Measurements from ENCODE around the gene LPAR3.

GRCh38 chr1:84774669-84775534 lies 118.1 kb downstream of the LPAR3 start:
- no peak for TF ChIP-seq GLI4 (tag by site-specific recombination; IDR thresholded peaks at IDR 0.05)
- TF ChIP-seq CTCF (tag by site-specific recombination; IDR thresholded peaks at IDR 0.05) = no peak
- no peak for TF ChIP-seq ZNF561 (tag by site-specific recombination; IDR thresholded peaks at IDR 0.05; ENCODE audit: borderline replicate concordance)
- no peak for TF ChIP-seq RBAK (tag by site-specific recombination; IDR thresholded peaks at IDR 0.05)
- TF ChIP-seq ZNF274 (IDR thresholded peaks at IDR 0.05; ENCODE audit: low read length) = no peak
- no peak for TF ChIP-seq ZNF274 (tag by site-specific recombination; IDR thresholded peaks at IDR 0.05; ENCODE audit: borderline replicate concordance)
- TF ChIP-seq ZNF223 (tag by site-specific recombination; IDR thresholded peaks at IDR 0.05) = no peak
- TF ChIP-seq ZBTB8A (tag by site-specific recombination; IDR thresholded peaks at IDR 0.05) = no peak
- no peak for TF ChIP-seq KLF7 (tag by site-specific recombination; IDR thresholded peaks at IDR 0.05; ENCODE audit: borderline replicate concordance)
- no peak for TF ChIP-seq TCF7L2 (IDR thresholded peaks at IDR 0.05; ENCODE audit: borderline replicate concordance, low read depth, low read length)
- TF ChIP-seq ZNF416 (tag by site-specific recombination; IDR thresholded peaks at IDR 0.05) = no peak
- no peak for TF ChIP-seq ZNF121 (tag by site-specific recombination; IDR thresholded peaks at IDR 0.05)
- TF ChIP-seq ZNF211 (tag by site-specific recombination; IDR thresholded peaks at IDR 0.05; ENCODE audit: low read depth) = no peak
- TF ChIP-seq ZNF449 (tag by site-specific recombination; IDR thresholded peaks at IDR 0.05) = no peak
